Measurements from ENCODE around the gene VPS33B. TPM values are rescaled to one million over a fixed set of nuclear protein-coding genes. Genes with fewer than 3 reads are reported as not detected.

The VPS33B gene
- total and polyA plus RNA-seq, 3 experiments from 2014 or later: 10.6 to 20.6 (median 20.4) TPM

DNA sequence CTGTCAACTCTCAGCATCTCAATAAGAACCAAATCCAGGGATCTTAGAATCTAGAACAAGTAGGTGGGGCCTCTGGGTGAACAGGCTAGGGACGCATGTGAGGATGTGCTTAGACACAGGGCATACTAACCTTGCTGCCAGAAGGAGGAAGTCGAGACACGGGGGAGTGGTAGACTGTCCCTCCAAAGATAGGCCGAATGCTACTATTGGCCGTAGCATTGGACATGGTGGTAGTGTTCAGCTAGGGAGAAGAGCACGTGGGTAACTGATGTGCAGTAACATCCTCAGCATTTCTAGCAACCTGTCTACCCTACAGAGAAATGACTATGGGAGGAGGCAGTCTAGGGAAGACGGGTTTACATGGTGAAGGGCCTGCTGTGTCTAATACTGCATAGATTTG, 52.1 kb downstream of the VPS33B start:
- no peak overlapping the region for H3K4me3 Mint-ChIP-seq
- Histone ChIP-seq H3K4me1 (ENCODE audit: insufficient read depth, low read length) (no peaks in the 10 kb centered on the region), H3K27me3 (ENCODE audit: insufficient read depth, low read length, poor library complexity, severe bottlenecking) (no peaks in the 10 kb centered on the region), H3K36me3 (ENCODE audit: insufficient read depth, low read length) (no peaks in the 10 kb centered on the region), H3K4me3 (ENCODE audit: low read length) (no peak overlapping the region), H3K27ac (ENCODE audit: low read depth, low read length) (no peak overlapping the region), H3K9me3 (ENCODE audit: low read length) (no peaks in the 10 kb centered on the region)
- H3K9me3 Mint-ChIP-seq: no peaks in the 10 kb centered on the region
- H3K36me3 Mint-ChIP-seq: peaks cover 4 to 29% (median 5%) of the 10 kb centered on the region in 3 donors
- DNase-seq: no peak
- H3K27me3 Mint-ChIP-seq: peaks cover 0 to 1% of the 10 kb centered on the region in 2 donors
- H3K27ac Mint-ChIP-seq: no peak overlapping the region
- POLR2A ChIA-PET: no interaction called here
- no peaks in the 10 kb centered on the region for H3K4me1 Mint-ChIP-seq
- CTCF ChIA-PET: interaction anchor here (1.5 kb wide), 1 partner anchor 14 kb away, joined by 4 read pairs; no protein-coding TSS in a partner anchor

DNA sequence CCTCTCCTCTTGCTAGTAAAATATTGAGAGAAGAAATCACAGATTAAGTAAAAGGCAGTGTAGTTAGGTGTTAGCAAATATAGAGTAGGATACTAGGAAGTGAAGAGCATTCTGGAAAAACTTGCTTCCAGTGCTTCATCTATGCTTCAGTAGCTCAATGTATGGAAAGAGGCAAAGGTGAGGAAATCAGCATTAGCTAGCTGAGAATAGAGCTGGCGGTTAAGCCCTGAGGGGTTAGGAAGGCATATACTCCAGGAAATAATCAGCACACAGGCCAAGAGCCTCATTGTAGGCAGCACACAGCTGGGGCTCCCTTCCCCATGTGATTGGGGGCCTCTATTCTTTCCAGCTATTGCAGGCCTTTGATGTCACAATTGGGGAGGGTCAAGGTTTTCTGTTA, 54.0 kb downstream of the VPS33B start:
- POLR2A ChIA-PET: no interaction called here
- peaks cover 0 to 24% (median 0%) of the 10 kb centered on the region in 3 donors for H3K36me3 Mint-ChIP-seq
- H3K36me3 ChIP-seq (ENCODE audit: insufficient read depth, low read length): no peaks in the 10 kb centered on the region

GRCh38 chr15:90967206-90967605, 55.2 kb downstream of the VPS33B start:
- no peaks in the 10 kb centered on the region for H3K4me1 ChIP-seq (ENCODE audit: insufficient read depth, low read length)
- no peaks in the 10 kb centered on the region for H3K36me3 ChIP-seq (ENCODE audit: insufficient read depth, low read length)
- H3K4me3 ChIP-seq (ENCODE audit: low read length): no peak overlapping the region
- H3K9me3 Mint-ChIP-seq: no peaks in the 10 kb centered on the region
- ChIA-PET CTCF (interaction anchor here (1.3 kb wide), 1 partner anchor 11 kb away, joined by 4 read pairs; no protein-coding TSS in a partner anchor), POLR2A (no interaction called here)
- DNase-seq: no peak
- H3K4me1 Mint-ChIP-seq: no peaks in the 10 kb centered on the region
- H3K27me3 Mint-ChIP-seq: peaks cover 0 to 1% of the 10 kb centered on the region in 2 donors
- H3K4me3 Mint-ChIP-seq: no peak overlapping the region
- H3K27me3 ChIP-seq (ENCODE audit: insufficient read depth, low read length, poor library complexity, severe bottlenecking): no peaks in the 10 kb centered on the region
- no peaks in the 10 kb centered on the region for H3K9me3 ChIP-seq (ENCODE audit: low read length)
- H3K36me3 Mint-ChIP-seq: peaks cover 0 to 33% (median under 1%) of the 10 kb centered on the region in 3 donors
- H3K27ac Mint-ChIP-seq: peak overlapping the region in 2 of 8 donors; percentile 21 to 22
- H3K27ac ChIP-seq (ENCODE audit: low read depth, low read length): no peak overlapping the region

More for the DNA sequence above, 54.0 kb downstream of the VPS33B start:
- Histone ChIP-seq H3K4me1 (ENCODE audit: insufficient read depth, low read length) (no peaks in the 10 kb centered on the region), H3K27me3 (ENCODE audit: insufficient read depth, low read length, poor library complexity, severe bottlenecking) (no peaks in the 10 kb centered on the region), H3K9me3 (ENCODE audit: low read length) (no peaks in the 10 kb centered on the region), H3K4me3 (ENCODE audit: low read length) (no peak overlapping the region), H3K27ac (ENCODE audit: low read depth, low read length) (no peak overlapping the region)
- Mint-ChIP-seq H3K4me1 (no peaks in the 10 kb centered on the region), H3K9me3 (no peaks in the 10 kb centered on the region), H3K27ac (peak overlapping the region in 1 of 8 donors; percentile 4), H3K4me3 (no peak overlapping the region), H3K27me3 (peaks cover 0 to 1% of the 10 kb centered on the region in 2 donors)
- no peak for DNase-seq
- CTCF ChIA-PET: interaction anchor here (0.7 to 2.3 kb wide), 3 partner anchors 12 to 39 kb away, joined by 3 to 8 read pairs (median 3); partner anchors contain the start of gene UNC45A

DNA sequence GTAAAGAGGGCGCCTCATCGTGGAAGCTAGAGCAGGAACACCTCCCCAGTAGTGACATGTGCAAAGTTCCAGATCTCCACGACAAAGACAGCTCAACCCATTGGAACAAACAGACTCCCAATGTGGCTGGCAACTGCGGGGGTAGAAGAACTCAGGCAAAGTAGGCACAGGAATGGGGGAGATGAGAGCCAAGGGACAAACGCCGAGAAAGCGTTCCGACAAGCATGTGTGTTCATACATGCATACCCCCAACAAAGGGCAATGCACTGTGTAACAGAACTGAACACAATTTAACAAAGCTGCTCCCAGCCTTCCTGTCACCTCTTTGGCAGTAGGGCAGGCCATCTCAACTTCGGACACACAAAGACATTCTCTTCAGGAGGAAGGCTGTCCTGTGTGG, 56.1 kb downstream of the VPS33B start:
- Mint-ChIP-seq H3K4me3 (no peak overlapping the region), H3K36me3 (peaks cover 0 to 43% (median 2%) of the 10 kb centered on the region in 3 donors), H3K9me3 (no peaks in the 10 kb centered on the region), H3K4me1 (no peaks in the 10 kb centered on the region), H3K27ac (peak overlapping the region in 2 of 8 donors; percentile 12 to 77), H3K27me3 (peaks cover 0 to 1% of the 10 kb centered on the region in 2 donors)
- Histone ChIP-seq H3K9me3 (ENCODE audit: low read length) (no peaks in the 10 kb centered on the region), H3K4me1 (ENCODE audit: insufficient read depth, low read length) (no peaks in the 10 kb centered on the region), H3K4me3 (ENCODE audit: low read length) (no peak overlapping the region), H3K36me3 (ENCODE audit: insufficient read depth, low read length) (no peaks in the 10 kb centered on the region), H3K27me3 (ENCODE audit: insufficient read depth, low read length, poor library complexity, severe bottlenecking) (no peaks in the 10 kb centered on the region), H3K27ac (ENCODE audit: low read depth, low read length) (no peak overlapping the region)
- POLR2A ChIA-PET: no interaction called here
- CTCF ChIA-PET: interaction anchor here (1.3 kb wide), 1 partner anchor 10 kb away, joined by 4 read pairs; no protein-coding TSS in a partner anchor
- DNase-seq: no peak

DNA sequence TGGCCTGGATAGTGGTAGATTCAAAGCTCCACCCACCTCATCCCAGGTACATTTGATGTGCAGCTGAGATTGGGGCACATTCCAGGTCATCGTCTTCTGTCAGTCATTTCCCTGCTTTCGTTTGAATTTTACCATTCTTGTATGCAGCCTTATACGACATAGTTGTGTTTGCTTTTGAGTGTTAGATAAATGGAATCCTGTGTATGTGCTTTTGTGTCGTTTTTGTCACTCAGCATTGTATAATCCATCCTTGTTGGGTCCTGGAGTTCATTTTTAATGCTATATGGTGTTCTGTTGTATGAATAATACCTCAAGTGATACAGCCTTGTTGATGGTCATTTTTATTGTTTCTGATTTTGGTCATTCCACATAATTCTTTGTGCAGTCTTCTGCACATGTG, 60.4 kb downstream of the VPS33B start:
- Mint-ChIP-seq H3K27ac (peak overlapping the region in 1 of 8 donors; percentile 19), H3K36me3 (peaks cover 0 to 54% (median 7%) of the 10 kb centered on the region in 3 donors), H3K4me1 (peaks cover 0 to 5% (median 5%) of the 10 kb centered on the region in 3 donors), H3K27me3 (no peaks in the 10 kb centered on the region), H3K9me3 (no peaks in the 10 kb centered on the region), H3K4me3 (no peak overlapping the region)
- H3K4me3 ChIP-seq (ENCODE audit: low read length): no peak overlapping the region
- H3K27ac ChIP-seq (ENCODE audit: low read depth, low read length): no peak overlapping the region
- no peaks in the 10 kb centered on the region for H3K4me1 ChIP-seq (ENCODE audit: insufficient read depth, low read length)
- POLR2A ChIA-PET: no interaction called here
- CTCF ChIA-PET: interaction anchor here (1.4 kb wide), 1 partner anchor 21 kb away, joined by 4 read pairs; no protein-coding TSS in a partner anchor
- H3K36me3 ChIP-seq (ENCODE audit: insufficient read depth, low read length): no peaks in the 10 kb centered on the region
- no peaks in the 10 kb centered on the region for H3K9me3 ChIP-seq (ENCODE audit: low read length)
- no peak for DNase-seq
- no peaks in the 10 kb centered on the region for H3K27me3 ChIP-seq (ENCODE audit: insufficient read depth, low read length, poor library complexity, severe bottlenecking)

DNA sequence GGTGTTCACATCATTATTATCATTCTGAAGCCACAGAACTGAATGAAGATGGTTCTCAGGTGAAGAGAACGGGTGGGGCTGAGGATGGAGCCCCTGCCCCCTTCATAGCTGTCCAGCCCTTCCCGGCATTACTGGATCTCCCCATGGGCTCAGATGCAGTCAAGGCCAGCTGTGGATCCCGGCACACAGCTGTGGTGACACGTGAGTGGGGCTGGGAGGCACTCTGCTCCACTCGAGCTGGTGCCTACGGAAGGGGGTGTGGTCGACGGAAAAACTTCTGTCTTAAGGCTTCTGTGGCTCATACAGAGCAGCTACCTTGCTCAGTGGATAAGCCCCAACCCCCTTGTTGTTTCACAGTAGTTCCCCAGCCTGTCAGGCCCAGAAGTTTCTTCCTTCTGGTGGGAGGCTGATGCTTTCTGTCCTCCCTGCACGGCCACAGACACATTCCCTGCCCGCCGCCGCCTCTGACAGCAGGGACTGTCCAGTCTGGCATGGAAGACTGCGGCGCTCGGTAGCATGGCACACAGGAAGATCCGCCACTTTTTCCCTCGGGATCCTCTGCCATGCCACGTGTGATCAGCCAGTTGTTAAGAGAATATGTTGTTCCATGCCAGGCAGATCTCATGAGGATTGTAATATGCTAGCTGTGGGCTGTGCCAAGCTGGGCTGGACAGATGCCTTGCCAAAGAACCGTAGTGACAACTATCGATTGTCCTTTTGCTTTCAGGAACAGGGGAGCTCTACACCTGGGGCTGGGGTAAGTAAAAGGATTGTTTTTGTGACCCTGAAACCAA, 61.9 kb downstream of the VPS33B start:
- no peak overlapping the region for H3K4me3 ChIP-seq (ENCODE audit: low read length)
- ChIA-PET CTCF (interaction anchor here (1.1 to 1.2 kb wide), 2 partner anchors 62 to 72 kb away, joined by 3 read pairs; partner anchors contain the start of gene VPS33B), POLR2A (no interaction called here)
- Mint-ChIP-seq H3K36me3 (peaks cover 0 to 46% (median 7%) of the 10 kb centered on the region in 3 donors), H3K9me3 (no peaks in the 10 kb centered on the region), H3K27me3 (no peaks in the 10 kb centered on the region), H3K4me3 (no peak overlapping the region), H3K27ac (peak overlapping the region in 1 of 8 donors; percentile 54), H3K4me1 (peaks cover 0 to 16% (median 14%) of the 10 kb centered on the region in 3 donors)
- DNase-seq: no peak
- H3K4me1 ChIP-seq (ENCODE audit: insufficient read depth, low read length): peaks cover 11% of the 10 kb centered on the region
- no peaks in the 10 kb centered on the region for H3K27me3 ChIP-seq (ENCODE audit: insufficient read depth, low read length, poor library complexity, severe bottlenecking)
- no peaks in the 10 kb centered on the region for H3K9me3 ChIP-seq (ENCODE audit: low read length)
- H3K36me3 ChIP-seq (ENCODE audit: insufficient read depth, low read length): no peaks in the 10 kb centered on the region
- no peak overlapping the region for H3K27ac ChIP-seq (ENCODE audit: low read depth, low read length)

- Mint-ChIP-seq H3K27me3 (no peaks in the 10 kb centered on the region), H3K27ac (peak overlapping the region in 2 of 8 donors; percentile 36 to 75), H3K36me3 (peaks cover 0 to 44% (median 7%) of the 10 kb centered on the region in 3 donors), H3K4me3 (peak overlapping the region in 1 of 7 donors; percentile 50), H3K9me3 (no peaks in the 10 kb centered on the region), H3K4me1 (peaks cover 0 to 20% (median 14%) of the 10 kb centered on the region in 3 donors)
- POLR2A ChIA-PET: no interaction called here
- Histone ChIP-seq H3K9me3 (ENCODE audit: low read length) (no peaks in the 10 kb centered on the region), H3K27ac (ENCODE audit: low read depth, low read length) (no peak overlapping the region), H3K36me3 (ENCODE audit: insufficient read depth, low read length) (no peaks in the 10 kb centered on the region), H3K4me1 (ENCODE audit: insufficient read depth, low read length) (peaks cover 14% of the 10 kb centered on the region), H3K4me3 (ENCODE audit: low read length) (no peak overlapping the region), H3K27me3 (ENCODE audit: insufficient read depth, low read length, poor library complexity, severe bottlenecking) (no peaks in the 10 kb centered on the region)
- CTCF ChIA-PET: interaction anchor here (1.1 to 1.2 kb wide), 2 partner anchors 63 to 73 kb away, joined by 3 read pairs; partner anchors contain the start of gene VPS33B
- no peak for DNase-seq
Measured at GRCh38 chr15:90959894-90960293, 62.5 kb downstream of the VPS33B start.
